ENCODE measurements around the gene BICDL2. TPM values are rescaled to one million over a fixed set of nuclear protein-coding genes. Genes with fewer than 3 reads are reported as not detected.

The BICDL2 gene
- polyA plus RNA-seq, 3 donors = not detected

GRCh38 chr16:3042376-3042775 is 5.6 kb upstream of the BICDL2 start:
- intact Hi-C loops (cut with micrococcal nuclease) = no loop called here

GRCh38 chr16:3038896-3039295 is 2.2 kb upstream of the BICDL2 start:
- WGBS (ENCODE audit: insufficient coverage) = 81% methylated on average over 4 of the region's 5 CpGs
- Histone ChIP-seq H3K9me3 (replicated peaks in 1 of 2; ENCODE audit: control insufficient read depth in 1 of 2, insufficient read depth in 1 of 2, low read length in 2 of 2) (peaks cover 0 to 19% of the 10 kb centered on the region in 2 donors), H3K4me1 (ENCODE audit: control insufficient read depth in 1 of 2, insufficient read depth in 2 of 2, low read length in 2 of 2) (peaks cover 14 to 30% of the 10 kb centered on the region in 2 donors), H3K4me3 (replicated peaks in 1 of 3; ENCODE audit: low read depth in 2 of 3, low read length in 3 of 3) (no peak overlapping the region), H3K36me3 (replicated peaks in 1 of 2; ENCODE audit: control insufficient read depth in 1 of 2, insufficient read depth in 2 of 2, low read length in 2 of 2) (no peaks in the 10 kb centered on the region), H3K4me2 (replicated peaks; ENCODE audit: extremely low read depth, low read length, poor library complexity, severe bottlenecking) (no peak overlapping the region), H3K27ac (ENCODE audit: low read depth in 1 of 2, low read length in 2 of 2) (no peak overlapping the region), H3K79me2 (ENCODE audit: insufficient read depth, low read length) (no peaks in the 10 kb centered on the region), H4K20me1 (ENCODE audit: insufficient read depth, low read length) (no peaks in the 10 kb centered on the region), H2AFZ (ENCODE audit: insufficient read depth, low read depth, low read length, poor library complexity, severe bottlenecking) (no peak overlapping the region), H3K27me3 (ENCODE audit: control insufficient read depth in 2 of 2, insufficient read depth in 2 of 2, low read length in 2 of 2) (peaks cover 37 to 70% of the 10 kb centered on the region in 2 donors), H3K9ac (ENCODE audit: insufficient read depth, low read length, poor library complexity, severe bottlenecking) (no peak overlapping the region)
- Mint-ChIP-seq H3K4me1 (peaks cover 17% of the 10 kb centered on the region), H3K9me3 (peaks cover 3 to 27% (median 14%) of the 10 kb centered on the region in 7 donors), H3K27ac (no peak overlapping the region), H3K4me3 (peak overlapping the region in 1 of 2 donors; percentile 85), H3K27me3 (ENCODE audit: low read depth in 3 of 3) (peaks cover 56 to 82% (median 79%) of the 10 kb centered on the region in 3 donors), H3K36me3 (peaks cover 8 to 14% of the 10 kb centered on the region in 2 donors)
- intact Hi-C loops (cut with micrococcal nuclease) = no loop called here
- TF ChIP-seq CTCF (IDR thresholded peaks at IDR 0.05) = no peak
- DNase-seq = no peak

More at GRCh38 chr16:3042376-3042775, 5.6 kb upstream of the BICDL2 start:
- Histone ChIP-seq H3K79me2 (ENCODE audit: insufficient read depth, low read length) (no peaks in the 10 kb centered on the region), H2AFZ (ENCODE audit: insufficient read depth, low read depth, low read length, poor library complexity, severe bottlenecking) (no peak overlapping the region), H3K9ac (ENCODE audit: insufficient read depth, low read length, poor library complexity, severe bottlenecking) (no peak overlapping the region), H3K36me3 (replicated peaks in 1 of 2; ENCODE audit: control insufficient read depth in 1 of 2, insufficient read depth in 2 of 2, low read length in 2 of 2) (no peaks in the 10 kb centered on the region), H3K4me1 (ENCODE audit: control insufficient read depth in 1 of 2, insufficient read depth in 2 of 2, low read length in 2 of 2) (peaks cover 21 to 39% of the 10 kb centered on the region in 2 donors), H3K9me3 (replicated peaks in 1 of 2; ENCODE audit: control insufficient read depth in 1 of 2, insufficient read depth in 1 of 2, low read length in 2 of 2) (peaks cover 0 to 11% of the 10 kb centered on the region in 2 donors), H3K27me3 (ENCODE audit: control insufficient read depth in 2 of 2, insufficient read depth in 2 of 2, low read length in 2 of 2) (peaks cover 22 to 57% of the 10 kb centered on the region in 2 donors), H4K20me1 (ENCODE audit: insufficient read depth, low read length) (no peaks in the 10 kb centered on the region), H3K4me3 (replicated peaks in 1 of 3; ENCODE audit: low read depth in 2 of 3, low read length in 3 of 3) (no peak overlapping the region), H3K27ac (ENCODE audit: low read depth in 1 of 2, low read length in 2 of 2) (no peak overlapping the region), H3K4me2 (replicated peaks; ENCODE audit: extremely low read depth, low read length, poor library complexity, severe bottlenecking) (no peak overlapping the region)
- no peak for TF ChIP-seq CTCF (IDR thresholded peaks at IDR 0.05)
- Mint-ChIP-seq H3K27ac (no peak overlapping the region), H3K36me3 (peaks cover 8 to 11% of the 10 kb centered on the region in 2 donors), H3K4me3 (no peak overlapping the region), H3K4me1 (peaks cover 23% of the 10 kb centered on the region), H3K9me3 (peaks cover 0 to 12% (median 4%) of the 10 kb centered on the region in 7 donors), H3K27me3 (ENCODE audit: low read depth in 3 of 3) (peaks cover 50 to 71% (median 70%) of the 10 kb centered on the region in 3 donors)
- WGBS (ENCODE audit: insufficient coverage) = no CpG with 5 or more reads among the region's 3 CpGs
- DNase-seq = peak in 1 of 3 donors; percentile 36

Data from CD14-positive monocyte (primary cell).